ENCODE measurements around the gene VWC2L. TPM values are rescaled to one million over a fixed set of nuclear protein-coding genes. Genes with fewer than 3 reads are reported as not detected.

VWC2L gene
- polyA plus RNA-seq, 2 donors, result not detected

DNA sequence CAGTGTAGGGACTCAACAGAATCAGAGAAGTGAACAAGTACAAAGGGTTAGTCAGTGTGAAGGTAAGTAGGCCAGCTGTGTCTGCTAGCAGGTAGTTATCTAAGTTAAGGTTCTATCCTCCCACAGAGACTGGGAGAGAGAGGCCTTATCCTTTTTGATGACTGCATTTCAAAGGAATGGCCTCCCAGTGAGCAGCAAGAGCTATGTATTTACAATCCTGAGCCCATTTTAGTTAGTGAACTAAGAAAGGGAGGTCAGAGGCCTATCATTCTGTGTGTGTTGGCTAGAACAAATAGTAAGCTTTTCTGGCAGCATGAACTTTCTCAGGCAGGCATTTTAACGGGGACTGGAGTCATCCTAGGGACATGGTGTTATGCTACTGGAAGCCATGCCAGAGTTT is 182.9 kb downstream of the VWC2L start:
- Histone ChIP-seq H3K27me3 (ENCODE audit: control insufficient read depth in 1 of 2, insufficient read depth in 2 of 2, low read length in 2 of 2) (no peaks in the 10 kb centered on the region), H3K27ac (ENCODE audit: low read depth in 2 of 2, low read length in 1 of 2) (no peak overlapping the region), H3K36me3 (ENCODE audit: control insufficient read depth in 2 of 2, insufficient read depth in 2 of 2, low read length in 1 of 2) (no peaks in the 10 kb centered on the region), H3K9me3 (ENCODE audit: control insufficient read depth in 2 of 2, insufficient read depth in 1 of 2, low read depth in 1 of 2, low read length in 1 of 2) (no peaks in the 10 kb centered on the region), H3K4me3 (ENCODE audit: low read depth in 1 of 2, low read length in 2 of 2) (no peak overlapping the region), H3K4me1 (ENCODE audit: control insufficient read depth in 2 of 2, insufficient read depth in 2 of 2, low read length in 1 of 2) (no peaks in the 10 kb centered on the region)
- 39 to 42% methylated on average over 1 of the region's 1 CpG for WGBS, 2 donors

DNA sequence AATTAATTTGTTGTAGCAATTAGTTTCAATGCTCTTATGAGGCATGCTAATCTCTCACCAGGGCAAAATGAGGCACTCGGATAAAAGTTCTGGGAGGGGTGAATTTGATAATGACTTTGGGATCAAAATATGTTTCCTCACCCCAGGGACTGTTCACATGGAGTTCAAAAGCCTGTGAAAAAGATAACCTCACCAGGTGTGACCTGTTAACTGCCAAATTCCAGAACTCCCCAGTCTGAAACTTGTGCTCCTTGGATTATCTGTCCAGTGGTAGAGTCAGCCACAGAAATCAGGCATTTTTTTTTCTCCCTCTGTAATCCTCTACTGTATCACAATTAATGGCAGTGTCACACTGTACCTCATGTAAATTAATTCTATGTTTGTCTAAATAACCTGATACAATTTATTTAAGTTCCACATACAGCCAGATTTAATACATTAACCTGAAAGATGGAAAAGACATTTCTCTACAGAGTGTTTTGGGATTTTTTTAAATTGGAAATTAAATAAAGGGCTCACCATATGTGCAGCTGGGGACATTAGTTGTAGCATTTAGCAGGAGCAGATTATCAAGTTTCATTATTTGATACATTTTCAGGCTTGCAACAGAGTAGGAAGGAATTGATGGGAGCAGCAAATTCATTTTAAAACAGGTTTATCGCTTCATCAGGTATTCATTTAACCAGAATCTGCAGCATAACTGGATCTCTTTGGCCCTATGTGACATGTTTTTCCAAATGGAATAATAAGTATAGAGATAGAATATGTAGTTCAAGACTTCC is 191.2 kb downstream of the VWC2L start:
- H3K27ac ChIP-seq (ENCODE audit: low read depth in 2 of 2, low read length in 1 of 2), result no peak overlapping the region
- no peaks in the 10 kb centered on the region for H3K9me3 ChIP-seq (ENCODE audit: control insufficient read depth in 2 of 2, insufficient read depth in 1 of 2, low read depth in 1 of 2, low read length in 1 of 2)
- WGBS, 2 donors, result 78 to 86% methylated on average over 2 of the region's 2 CpGs
- H3K27me3 ChIP-seq (ENCODE audit: control insufficient read depth in 1 of 2, insufficient read depth in 2 of 2, low read length in 2 of 2), result no peaks in the 10 kb centered on the region
- H3K4me1 ChIP-seq (ENCODE audit: control insufficient read depth in 2 of 2, insufficient read depth in 2 of 2, low read length in 1 of 2), result no peaks in the 10 kb centered on the region
- no peaks in the 10 kb centered on the region for H3K36me3 ChIP-seq (ENCODE audit: control insufficient read depth in 2 of 2, insufficient read depth in 2 of 2, low read length in 1 of 2)
- H3K4me3 ChIP-seq (ENCODE audit: low read depth in 1 of 2, low read length in 2 of 2), result no peak overlapping the region

DNA sequence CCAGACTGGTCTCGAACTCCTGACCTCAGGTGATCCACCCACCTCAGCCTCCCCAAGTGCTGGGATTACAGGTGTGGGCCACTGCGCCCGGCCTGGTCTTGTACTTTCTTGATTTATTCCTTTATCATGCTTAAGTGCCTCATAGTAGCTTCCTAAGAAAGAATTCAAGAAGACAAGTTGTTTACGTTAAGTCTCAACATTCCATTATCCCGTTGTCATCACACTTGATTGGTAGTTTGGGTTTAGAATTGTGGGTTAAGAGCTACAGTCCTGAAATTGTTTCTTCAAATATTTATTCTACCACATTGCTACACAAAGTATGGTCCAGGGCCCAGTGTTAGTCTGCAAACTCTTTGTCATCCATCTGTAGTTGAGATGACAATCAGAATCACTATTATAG is 194.0 kb downstream of the VWC2L start:
- Histone ChIP-seq H3K27me3 (ENCODE audit: control insufficient read depth in 1 of 2, insufficient read depth in 2 of 2, low read length in 2 of 2) (no peaks in the 10 kb centered on the region), H3K36me3 (ENCODE audit: control insufficient read depth in 2 of 2, insufficient read depth in 2 of 2, low read length in 1 of 2) (no peaks in the 10 kb centered on the region), H3K9me3 (ENCODE audit: control insufficient read depth in 2 of 2, insufficient read depth in 1 of 2, low read depth in 1 of 2, low read length in 1 of 2) (no peaks in the 10 kb centered on the region), H3K4me3 (ENCODE audit: low read depth in 1 of 2, low read length in 2 of 2) (no peak overlapping the region), H3K27ac (ENCODE audit: low read depth in 2 of 2, low read length in 1 of 2) (no peak overlapping the region), H3K4me1 (ENCODE audit: control insufficient read depth in 2 of 2, insufficient read depth in 2 of 2, low read length in 1 of 2) (no peaks in the 10 kb centered on the region)
- WGBS, 2 donors, result 62 to 65% methylated on average over 5 of the region's 5 CpGs

DNA sequence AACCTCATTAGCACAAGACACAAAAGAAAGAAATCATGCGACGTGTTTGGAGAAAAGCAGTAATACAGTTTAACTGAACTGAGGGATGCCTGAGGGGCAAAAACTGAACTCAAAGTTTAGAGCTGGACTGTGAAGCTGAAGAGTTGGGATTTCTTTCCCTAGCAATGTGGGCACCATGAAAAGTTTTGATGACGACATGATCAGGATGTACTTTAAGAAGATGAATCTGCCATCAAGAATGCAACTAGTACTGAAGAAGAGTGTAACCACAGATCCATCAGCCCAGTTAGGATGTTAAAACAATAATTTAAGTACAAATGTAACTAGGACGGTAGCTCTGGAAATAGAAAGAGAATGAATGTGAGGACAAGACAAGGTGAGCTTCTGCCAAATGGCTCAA is 196.2 kb downstream of the VWC2L start:
- no peak overlapping the region for H3K27ac ChIP-seq (ENCODE audit: low read depth in 2 of 2, low read length in 1 of 2)
- no peaks in the 10 kb centered on the region for H3K4me1 ChIP-seq (ENCODE audit: control insufficient read depth in 2 of 2, insufficient read depth in 2 of 2, low read length in 1 of 2)
- WGBS, 2 donors, result 84 to 87% methylated on average over 4 of the region's 4 CpGs
- no peaks in the 10 kb centered on the region for H3K9me3 ChIP-seq (ENCODE audit: control insufficient read depth in 2 of 2, insufficient read depth in 1 of 2, low read depth in 1 of 2, low read length in 1 of 2)
- H3K27me3 ChIP-seq (ENCODE audit: control insufficient read depth in 1 of 2, insufficient read depth in 2 of 2, low read length in 2 of 2), result no peaks in the 10 kb centered on the region
- no peaks in the 10 kb centered on the region for H3K36me3 ChIP-seq (ENCODE audit: control insufficient read depth in 2 of 2, insufficient read depth in 2 of 2, low read length in 1 of 2)
- H3K4me3 ChIP-seq (ENCODE audit: low read depth in 1 of 2, low read length in 2 of 2), result no peak overlapping the region

DNA sequence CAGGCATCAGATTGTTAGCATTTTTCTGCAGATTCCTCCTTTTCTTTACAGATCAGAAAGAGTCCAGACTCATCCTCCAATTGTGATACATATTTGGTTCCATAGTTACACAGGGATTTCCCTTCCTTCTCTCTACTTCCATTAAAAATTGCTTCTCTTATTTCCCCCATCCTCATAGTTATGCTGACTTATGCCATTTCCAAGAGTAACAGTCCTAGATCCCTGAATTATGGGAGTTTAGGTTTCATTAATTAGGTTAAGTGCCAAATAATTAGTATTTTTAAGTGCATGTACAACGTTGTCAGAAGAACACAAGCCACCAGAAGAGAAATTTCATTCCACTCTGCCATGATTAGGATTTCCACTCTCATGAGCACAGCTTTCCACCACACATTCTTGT is 200.2 kb downstream of the VWC2L start:
- H3K36me3 ChIP-seq (ENCODE audit: control insufficient read depth in 2 of 2, insufficient read depth in 2 of 2, low read length in 1 of 2), result no peaks in the 10 kb centered on the region
- no peaks in the 10 kb centered on the region for H3K4me1 ChIP-seq (ENCODE audit: control insufficient read depth in 2 of 2, insufficient read depth in 2 of 2, low read length in 1 of 2)
- no peaks in the 10 kb centered on the region for H3K27me3 ChIP-seq (ENCODE audit: control insufficient read depth in 1 of 2, insufficient read depth in 2 of 2, low read length in 2 of 2)
- peaks cover 2% of the 10 kb centered on the region in 2 donors for H3K9me3 ChIP-seq (ENCODE audit: control insufficient read depth in 2 of 2, insufficient read depth in 1 of 2, low read depth in 1 of 2, low read length in 1 of 2)
- H3K4me3 ChIP-seq (ENCODE audit: low read depth in 1 of 2, low read length in 2 of 2), result no peak overlapping the region
- 64 to 66% methylated on average over 1 of the region's 1 CpG for WGBS, 2 donors
- H3K27ac ChIP-seq (ENCODE audit: low read depth in 2 of 2, low read length in 1 of 2), result no peak overlapping the region

DNA sequence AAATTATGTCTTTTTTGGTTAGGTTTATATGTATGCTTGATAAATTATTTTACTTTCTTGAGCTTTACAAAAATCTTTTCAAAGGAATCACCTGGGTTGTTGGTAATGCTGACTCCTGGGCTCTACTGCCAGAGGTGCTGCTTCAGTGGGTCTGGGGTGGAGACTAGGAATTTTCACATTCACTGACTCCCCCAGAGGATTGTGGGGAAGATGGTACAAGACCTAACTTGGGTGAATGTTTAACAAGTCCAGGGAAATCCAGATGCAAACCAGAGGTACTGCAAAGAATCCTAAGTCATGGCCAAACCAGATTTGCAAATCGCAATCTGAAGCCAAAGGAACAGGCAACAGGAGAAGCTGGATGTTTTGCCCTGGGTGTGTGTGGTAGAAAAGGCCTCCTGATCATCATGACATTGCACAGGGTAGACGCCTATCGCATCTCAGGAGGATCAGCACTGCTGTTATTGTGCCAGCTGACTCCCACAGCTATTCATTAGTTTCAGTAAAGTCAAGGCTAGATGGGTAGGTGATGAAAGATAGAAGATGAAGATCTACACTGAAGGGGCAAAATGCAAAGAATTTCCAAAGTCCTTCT is 213.4 kb downstream of the VWC2L start:
- H3K27ac ChIP-seq (ENCODE audit: low read depth in 2 of 2, low read length in 1 of 2), result no peak overlapping the region
- H3K4me1 ChIP-seq (ENCODE audit: control insufficient read depth in 2 of 2, insufficient read depth in 2 of 2, low read length in 1 of 2), result no peaks in the 10 kb centered on the region
- no peaks in the 10 kb centered on the region for H3K36me3 ChIP-seq (ENCODE audit: control insufficient read depth in 2 of 2, insufficient read depth in 2 of 2, low read length in 1 of 2)
- H3K9me3 ChIP-seq (ENCODE audit: control insufficient read depth in 2 of 2, insufficient read depth in 1 of 2, low read depth in 1 of 2, low read length in 1 of 2), result no peaks in the 10 kb centered on the region
- H3K27me3 ChIP-seq (ENCODE audit: control insufficient read depth in 1 of 2, insufficient read depth in 2 of 2, low read length in 2 of 2), result no peaks in the 10 kb centered on the region
- H3K4me3 ChIP-seq (ENCODE audit: low read depth in 1 of 2, low read length in 2 of 2), result no peak overlapping the region
- WGBS, 2 donors, result 67 to 87% methylated on average over 3 of the region's 3 CpGs

DNA sequence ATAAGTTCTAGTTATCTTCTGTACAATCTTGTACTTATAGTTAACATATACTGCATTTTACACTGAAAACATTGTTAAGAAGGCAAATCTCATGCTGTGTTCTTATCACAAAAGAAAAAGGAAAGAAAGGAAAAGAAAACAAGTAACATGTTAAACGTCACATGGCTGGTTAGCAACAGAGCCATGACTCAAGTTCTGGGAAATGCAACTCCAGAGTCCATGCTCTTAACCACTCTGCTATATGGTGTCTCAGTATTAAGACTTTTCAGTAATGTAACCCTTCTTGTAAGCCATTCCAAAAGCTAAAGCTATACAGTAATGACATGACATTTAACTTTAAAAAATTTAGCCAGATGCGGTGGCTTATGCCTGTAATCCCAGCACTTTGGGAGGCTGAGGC is 217.2 kb downstream of the VWC2L start:
- H3K4me3 ChIP-seq (ENCODE audit: low read depth in 1 of 2, low read length in 2 of 2), result no peak overlapping the region
- no peaks in the 10 kb centered on the region for H3K27me3 ChIP-seq (ENCODE audit: control insufficient read depth in 1 of 2, insufficient read depth in 2 of 2, low read length in 2 of 2)
- 82 to 83% methylated on average over 2 of the region's 2 CpGs for WGBS, 2 donors
- no peak overlapping the region for H3K27ac ChIP-seq (ENCODE audit: low read depth in 2 of 2, low read length in 1 of 2)
- H3K4me1 ChIP-seq (ENCODE audit: control insufficient read depth in 2 of 2, insufficient read depth in 2 of 2, low read length in 1 of 2), result no peaks in the 10 kb centered on the region
- no peaks in the 10 kb centered on the region for H3K36me3 ChIP-seq (ENCODE audit: control insufficient read depth in 2 of 2, insufficient read depth in 2 of 2, low read length in 1 of 2)
- H3K9me3 ChIP-seq (ENCODE audit: control insufficient read depth in 2 of 2, insufficient read depth in 1 of 2, low read depth in 1 of 2, low read length in 1 of 2), result no peaks in the 10 kb centered on the region
